ENCODE measurements around the gene ID1.
A peak's percentile ranks its signal among the peaks of the same experiment; 100 is the strongest.
"Not testable (repeated sequence)": the region's sequence is repeated elsewhere in the genome, so short reads cannot be mapped to it uniquely, and the experiment has no call there.

The ID1 gene

DNA sequence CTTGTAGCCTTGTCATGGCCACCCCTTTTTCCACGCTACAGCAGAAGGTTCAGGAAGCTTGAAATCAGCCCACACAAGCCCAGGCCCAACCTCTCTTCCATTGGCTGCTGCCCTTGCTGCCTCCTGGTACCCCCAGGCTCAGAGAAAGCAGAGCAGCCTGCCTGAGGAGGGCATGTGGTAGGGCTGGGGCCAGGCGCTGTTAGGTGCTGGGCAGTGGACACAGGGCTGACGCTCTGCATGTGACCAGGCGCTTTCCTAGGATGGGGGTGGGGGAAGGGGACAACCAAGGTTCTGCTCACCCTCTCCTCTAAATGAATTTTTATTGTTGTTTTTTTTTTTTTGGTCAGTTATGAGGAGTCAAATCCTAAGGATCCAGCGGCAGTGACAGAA, 36.3 kb upstream of the ID1 start:
- no peak for DNase-seq (ENCODE audit: low spot score in 2 of 2)
- H3K27me3 ChIP-seq (ENCODE audit: low read depth) = no peaks in the 10 kb centered on the region
- in situ Hi-C loops (cut with MboI; ENCODE audit: low sequenced_read_pairs) = loop anchor here (10.0 kb wide), 1 partner anchor 156 kb away; the partner anchor contains the start of gene BCL2L1
- H3K36me3 ChIP-seq (replicated peaks) = peaks cover 28% of the 10 kb centered on the region
- H3K4me1 ChIP-seq = peaks cover 17% of the 10 kb centered on the region
- no peak overlapping the region for H3K4me3 ChIP-seq
- no peaks in the 10 kb centered on the region for H3K9me3 ChIP-seq

DNA sequence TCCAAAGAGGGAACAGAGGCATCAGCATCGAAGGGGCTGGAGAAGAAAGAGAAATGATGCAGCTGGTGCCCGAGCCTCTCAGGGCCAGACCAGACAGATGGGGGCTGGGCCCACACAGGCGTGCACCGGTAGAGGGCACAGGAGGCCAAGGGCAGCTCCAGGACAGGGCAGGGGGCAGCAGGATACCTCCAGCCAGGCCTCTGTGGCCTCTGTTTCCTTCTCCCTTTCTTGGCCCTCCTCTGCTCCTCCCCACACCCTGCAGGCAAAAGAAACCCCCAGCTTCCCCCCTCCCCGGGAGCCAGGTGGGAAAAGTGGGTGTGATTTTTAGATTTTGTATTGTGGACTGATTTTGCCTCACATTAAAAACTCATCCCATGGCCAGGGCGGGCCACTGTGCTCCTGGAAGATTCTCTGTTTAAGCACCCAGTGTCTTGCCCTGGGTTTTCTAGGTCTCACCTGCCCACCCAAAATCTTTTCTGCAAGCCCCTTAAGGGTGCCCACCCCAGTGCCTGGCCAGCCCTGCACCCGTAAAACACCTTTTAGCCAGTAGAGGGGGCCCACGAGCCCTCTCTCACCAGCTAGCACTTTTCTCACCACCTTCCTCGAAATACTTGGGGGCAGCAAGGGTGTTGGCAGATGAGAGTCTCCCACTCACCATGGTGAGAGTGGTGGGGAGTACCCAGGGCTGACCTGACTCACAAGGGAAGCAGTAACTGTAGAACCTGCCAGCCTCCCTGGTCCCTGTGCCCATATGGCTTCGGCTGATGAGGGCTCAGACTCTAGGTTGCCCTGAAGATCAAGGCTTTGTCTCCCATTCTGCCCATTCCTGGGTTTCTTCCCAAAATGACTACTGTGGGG, 35.7 kb upstream of the ID1 start:
- peak; percentile 47 to 82 for DNase-seq (ENCODE audit: low spot score in 2 of 2)
- Histone ChIP-seq H3K4me3 (no peak overlapping the region), H3K27me3 (ENCODE audit: low read depth) (no peaks in the 10 kb centered on the region), H3K9me3 (no peaks in the 10 kb centered on the region), H3K4me1 (peaks cover 23% of the 10 kb centered on the region), H3K36me3 (replicated peaks) (peaks cover 24% of the 10 kb centered on the region)
- in situ Hi-C loops (cut with MboI; ENCODE audit: low sequenced_read_pairs) = loop anchor here (5.0 to 10.0 kb wide), 2 partner anchors 38 to 155 kb away; partner anchors contain the start of genes BCL2L1 and ID1

- DNase-seq (ENCODE audit: low spot score in 2 of 2) = no peak
- H3K4me1 ChIP-seq = peaks cover 23% of the 10 kb centered on the region
- in situ Hi-C loops (cut with MboI; ENCODE audit: low sequenced_read_pairs) = loop anchor here (5.0 kb wide), 1 partner anchor 37 kb away; the partner anchor contains the start of gene ID1
- peaks cover 24% of the 10 kb centered on the region for H3K36me3 ChIP-seq (replicated peaks)
- no peaks in the 10 kb centered on the region for H3K27me3 ChIP-seq (ENCODE audit: low read depth)
- no peaks in the 10 kb centered on the region for H3K9me3 ChIP-seq
- no peak overlapping the region for H3K4me3 ChIP-seq
Observed at GRCh38 chr20:31570021-31570463, 35.0 kb upstream of the ID1 start.

DNA sequence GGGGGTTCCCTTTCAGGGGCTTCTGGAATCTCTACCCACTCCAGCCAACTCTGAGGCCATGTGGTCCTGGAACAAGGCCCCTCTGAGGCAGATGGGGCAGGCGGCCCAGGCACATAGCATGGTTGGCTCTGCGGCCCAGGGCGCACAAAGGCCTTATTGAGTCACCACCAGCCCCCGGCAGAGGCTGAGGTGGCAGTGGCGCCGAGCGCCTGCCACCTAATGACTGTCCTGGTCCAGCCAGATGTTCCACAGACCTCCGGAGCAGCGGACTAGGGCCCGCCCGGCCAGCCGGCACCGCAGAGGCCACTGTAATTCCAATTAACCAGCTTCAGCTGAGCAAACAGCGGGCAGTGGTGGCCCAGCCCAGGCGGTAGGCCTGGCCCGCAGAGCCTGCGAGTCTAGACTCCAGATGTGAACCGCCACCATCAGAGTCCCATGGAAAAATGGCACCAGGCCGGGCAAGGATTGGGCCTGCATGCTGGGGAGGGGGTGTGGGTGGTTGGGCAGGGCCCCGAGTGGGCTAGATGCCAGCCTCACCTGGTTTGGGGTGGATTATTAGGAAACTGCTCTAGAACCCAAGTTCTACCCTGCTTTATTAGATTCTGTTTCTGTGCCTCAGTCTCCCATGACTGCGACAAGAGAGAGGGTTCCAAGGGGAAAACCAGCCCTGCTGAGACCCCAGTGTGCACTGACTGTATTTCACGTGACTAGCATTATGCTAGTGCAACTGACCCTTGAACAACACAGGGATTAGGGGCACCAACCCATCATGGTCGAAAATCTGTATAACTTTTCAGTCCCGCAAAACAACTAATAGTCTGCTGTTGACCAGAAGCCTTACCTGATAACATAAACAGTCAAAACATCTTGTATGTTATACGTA, 34.1 kb upstream of the ID1 start:
- Histone ChIP-seq H3K36me3 (replicated peaks) (peaks cover 19% of the 10 kb centered on the region), H3K4me1 (peaks cover 23% of the 10 kb centered on the region), H3K27me3 (ENCODE audit: low read depth) (no peaks in the 10 kb centered on the region), H3K4me3 (no peak overlapping the region), H3K9me3 (no peaks in the 10 kb centered on the region)
- in situ Hi-C loops (cut with MboI; ENCODE audit: low sequenced_read_pairs) = loop anchor here (5.0 kb wide), 1 partner anchor 36 kb away; the partner anchor contains the start of gene ID1
- no peak for DNase-seq (ENCODE audit: low spot score in 2 of 2)

- peak; percentile 23 to 56 for DNase-seq (ENCODE audit: low spot score in 2 of 2)
- Histone ChIP-seq H3K36me3 (replicated peaks) (peaks cover 18% of the 10 kb centered on the region), H3K4me3 (peak overlapping the region; percentile 48), H3K9me3 (no peaks in the 10 kb centered on the region), H3K4me1 (peaks cover 23% of the 10 kb centered on the region), H3K27me3 (ENCODE audit: low read depth) (no peaks in the 10 kb centered on the region)
- in situ Hi-C loops (cut with MboI; ENCODE audit: low sequenced_read_pairs) = loop anchor here (5.0 kb wide), 1 partner anchor 35 kb away; the partner anchor contains the start of gene ID1
Observed at GRCh38 chr20:31572042-31572700, 32.9 kb upstream of the ID1 start.

- H3K4me3 ChIP-seq = peak overlapping the region; percentile 48
- peaks cover 18% of the 10 kb centered on the region for H3K36me3 ChIP-seq (replicated peaks)
- peaks cover 23% of the 10 kb centered on the region for H3K4me1 ChIP-seq
- no peaks in the 10 kb centered on the region for H3K9me3 ChIP-seq
- in situ Hi-C loops (cut with MboI; ENCODE audit: low sequenced_read_pairs) = loop anchor here (5.0 kb wide), 1 partner anchor 34 kb away; the partner anchor contains the start of gene ID1
- DNase-seq (ENCODE audit: low spot score in 2 of 2) = peak; percentile 92 to 97
- H3K27me3 ChIP-seq (ENCODE audit: low read depth) = no peaks in the 10 kb centered on the region
Observed at GRCh38 chr20:31572701-31573554, 32.2 kb upstream of the ID1 start.

DNA sequence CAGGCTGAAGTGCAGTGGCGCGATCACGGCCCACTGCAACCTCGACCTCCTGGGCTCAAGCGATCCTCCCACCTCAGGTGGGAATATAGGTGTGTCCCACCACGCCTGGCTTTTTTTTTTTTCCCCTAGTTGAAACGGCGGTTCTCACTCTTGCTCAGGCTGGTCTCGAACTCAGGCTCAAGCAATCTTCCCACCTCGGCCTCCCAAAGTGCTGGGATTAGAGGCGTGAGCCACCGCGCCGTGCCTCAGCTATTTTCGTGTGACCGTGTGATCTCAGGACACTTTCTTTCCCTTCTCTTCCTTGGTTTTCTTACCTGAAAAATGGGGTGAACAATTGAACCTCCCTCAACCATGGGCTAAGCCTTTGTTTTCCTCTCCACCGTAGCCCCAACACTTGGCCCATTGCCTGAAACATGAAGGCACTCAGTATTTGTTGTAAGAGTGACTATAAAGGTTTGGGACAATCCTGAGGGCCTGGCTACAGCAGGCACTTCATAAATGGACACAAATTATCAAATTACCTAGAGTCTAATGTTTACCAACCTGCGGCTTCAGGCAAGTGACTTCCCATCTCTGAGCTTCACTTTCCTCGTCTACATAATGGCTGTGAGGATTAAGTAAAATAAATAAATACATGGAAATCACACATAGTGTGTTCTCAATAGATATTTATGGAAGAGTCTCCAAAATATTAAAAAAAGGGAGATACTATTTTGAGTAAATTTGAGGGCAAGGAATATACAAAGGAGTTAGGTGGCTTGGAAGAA, 31.4 kb upstream of the ID1 start:
- H3K4me1 ChIP-seq = peaks cover 23% of the 10 kb centered on the region
- DNase-seq (ENCODE audit: low spot score in 2 of 2) = peak in 1 of 2 experiments; percentile 37
- H3K27me3 ChIP-seq (ENCODE audit: low read depth) = no peaks in the 10 kb centered on the region
- in situ Hi-C loops (cut with MboI; ENCODE audit: low sequenced_read_pairs) = loop anchor here (5.0 kb wide), 1 partner anchor 34 kb away; the partner anchor contains the start of gene ID1
- peak overlapping the region; percentile 48 for H3K4me3 ChIP-seq
- peaks cover 15% of the 10 kb centered on the region for H3K36me3 ChIP-seq (replicated peaks)
- H3K9me3 ChIP-seq = no peaks in the 10 kb centered on the region

DNA sequence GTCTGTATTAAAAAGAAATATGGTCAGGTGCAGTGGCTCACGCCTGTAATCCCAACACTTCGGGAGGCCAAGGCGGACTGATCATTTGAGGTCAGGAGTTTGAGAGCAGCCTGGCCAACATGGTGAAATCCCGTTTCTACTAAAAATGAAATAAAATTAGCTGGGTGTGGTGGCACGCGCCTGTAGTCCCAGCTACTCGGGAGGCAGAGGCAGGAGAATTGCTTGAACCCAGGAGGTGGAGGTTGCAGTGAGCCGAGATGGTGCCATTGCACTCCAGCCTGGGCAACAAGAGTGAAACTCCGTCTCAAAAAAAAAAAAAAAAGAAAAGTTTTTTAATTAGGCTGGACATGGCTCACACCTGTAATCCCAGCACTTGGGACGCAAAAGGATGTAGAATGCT, 30.1 kb upstream of the ID1 start:
- in situ Hi-C loops (cut with MboI; ENCODE audit: low sequenced_read_pairs) = loop anchor here (5.0 kb wide), 1 partner anchor 32 kb away; the partner anchor contains the start of gene ID1

DNA sequence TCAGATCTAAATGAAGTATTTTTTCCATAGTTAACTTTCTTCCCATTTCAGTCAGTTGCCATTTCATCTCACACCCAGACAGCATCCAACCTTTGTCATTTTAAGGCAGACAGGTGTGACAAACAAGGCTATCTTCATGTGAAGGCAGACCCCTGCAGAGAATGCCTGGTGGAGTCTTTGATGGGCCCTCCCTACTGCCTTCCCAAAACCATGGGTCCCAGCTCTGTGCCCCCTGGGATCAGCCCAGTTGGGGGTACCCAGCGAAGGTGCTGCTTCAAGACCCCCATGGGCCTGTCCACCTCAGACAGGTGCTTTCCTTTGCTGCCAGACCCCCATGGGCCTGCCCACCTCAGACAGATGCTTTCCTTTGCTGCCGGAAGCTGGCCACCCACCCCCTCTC, 28.3 kb upstream of the ID1 start:
- Histone ChIP-seq H3K9me3 (no peaks in the 10 kb centered on the region), H3K4me1 (peaks cover 20% of the 10 kb centered on the region), H3K27me3 (ENCODE audit: low read depth) (no peaks in the 10 kb centered on the region), H3K36me3 (replicated peaks) (no peaks in the 10 kb centered on the region), H3K4me3 (no peak overlapping the region)
- no peak for DNase-seq (ENCODE audit: low spot score in 2 of 2)
- in situ Hi-C loops (cut with MboI; ENCODE audit: low sequenced_read_pairs) = no loop called here

More for the DNA sequence above, 30.1 kb upstream of the ID1 start:
- Histone ChIP-seq H3K36me3 (replicated peaks) (peaks cover 10% of the 10 kb centered on the region), H3K4me1 (peaks cover 20% of the 10 kb centered on the region)
- not testable (repeated sequence) for H3K27me3 ChIP-seq (ENCODE audit: low read depth); H3K4me3 ChIP-seq; DNase-seq (ENCODE audit: low spot score in 2 of 2); H3K9me3 ChIP-seq

DNA sequence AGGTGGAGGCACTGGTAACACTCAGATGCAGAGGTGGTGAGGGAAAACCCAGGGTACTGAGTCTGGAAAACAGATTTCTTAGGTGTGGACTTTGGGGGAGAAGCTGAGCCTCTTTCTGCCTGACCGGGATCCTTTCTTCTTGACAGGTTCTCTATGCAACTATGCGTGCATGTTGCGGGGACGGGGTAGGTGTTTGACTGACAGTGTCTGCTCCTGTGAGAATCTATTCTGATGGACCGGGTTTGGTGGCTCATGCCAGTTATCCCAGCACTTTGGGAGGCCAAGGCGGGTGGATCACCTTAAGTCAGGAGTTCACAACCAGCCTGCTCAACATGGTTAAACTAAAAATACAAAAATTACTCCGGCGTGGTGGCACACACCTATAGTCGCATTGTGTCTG, 27.9 kb upstream of the ID1 start:
- no peak overlapping the region for H3K4me3 ChIP-seq
- no peaks in the 10 kb centered on the region for H3K9me3 ChIP-seq
- in situ Hi-C loops (cut with MboI; ENCODE audit: low sequenced_read_pairs) = no loop called here
- H3K36me3 ChIP-seq (replicated peaks) = no peaks in the 10 kb centered on the region
- H3K4me1 ChIP-seq = peaks cover 18% of the 10 kb centered on the region
- DNase-seq (ENCODE audit: low spot score in 2 of 2) = no peak
- H3K27me3 ChIP-seq (ENCODE audit: low read depth) = no peaks in the 10 kb centered on the region

DNA sequence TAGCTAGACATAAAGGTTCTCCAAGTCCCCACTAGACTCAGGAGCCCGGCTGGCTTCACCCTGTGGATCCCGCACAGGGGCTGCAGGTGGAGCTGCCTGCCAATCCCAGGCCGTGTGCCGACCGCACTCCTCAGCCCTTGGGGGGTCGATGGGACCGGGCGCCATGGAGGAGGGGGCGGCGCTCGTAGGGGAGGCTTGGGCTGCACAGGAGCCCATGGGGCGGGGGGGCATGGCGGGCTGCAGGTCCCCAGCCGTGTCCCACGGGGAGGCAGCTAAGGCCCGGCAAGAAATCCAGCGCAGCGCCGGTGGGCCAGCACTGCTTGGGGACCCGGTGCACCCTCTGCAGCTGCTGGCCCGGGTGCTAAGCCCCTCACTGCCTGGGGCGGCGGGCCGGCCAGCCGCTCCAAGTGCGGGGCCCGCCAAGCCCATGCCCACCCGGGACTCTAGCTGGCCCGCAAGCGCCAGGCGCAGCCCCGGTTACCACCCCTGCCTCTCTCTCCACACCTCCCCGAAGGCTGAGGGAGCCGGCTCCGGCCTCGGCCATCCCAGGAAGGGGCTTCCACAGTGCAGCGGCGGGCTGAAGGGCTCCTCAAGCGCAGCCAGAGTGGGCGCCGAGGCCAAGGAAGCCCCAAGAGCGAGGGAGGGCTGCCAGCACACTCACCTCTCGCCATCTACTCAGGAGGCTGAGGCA, 26.5 kb upstream of the ID1 start:
- Histone ChIP-seq H3K36me3 (replicated peaks) (no peaks in the 10 kb centered on the region), H3K27me3 (ENCODE audit: low read depth) (no peaks in the 10 kb centered on the region), H3K4me3 (no peak overlapping the region), H3K4me1 (peaks cover 8% of the 10 kb centered on the region), H3K9me3 (no peaks in the 10 kb centered on the region)
- in situ Hi-C loops (cut with MboI; ENCODE audit: low sequenced_read_pairs) = no loop called here
- DNase-seq (ENCODE audit: low spot score in 2 of 2) = no peak
